GM23338 (cell line): ENCODE measurements around the gene TFEB. TPM values are rescaled to one million over a fixed set of nuclear protein-coding genes. Genes with fewer than 3 reads are reported as not detected.

Source experiments
- ATAC-seq: fragments of 200-7000 bp; cut with Tn5 transposase; 3 replicates; pipeline ENCODE4 v1.9.1; 2020
- DNase-seq: peaks from one replicate; pipeline ENCODE4 v3.0.0-alpha.2; 2015; ENCODE audit warnings: low spot score
- H2AFZ ChIP-seq: fragments of 200-600 bp; sonication (generic); 2 replicates; pipeline ENCODE4 v1.8.0; 2016; ENCODE audit warnings: antibody characterized with exemption, mild to moderate bottlenecking, moderate library complexity
- H3F3A ChIP-seq: fragments of 200-600 bp; sonication (generic); replicated peaks from 2 replicates; pipeline ENCODE4 v1.8.0; 2017; ENCODE audit warnings: antibody characterized with exemption, mixed run types, low read depth
- H3K27ac ChIP-seq: fragments of 200-600 bp; sonication (generic); 2 replicates; pipeline ENCODE4 v1.6.1; 2016; ENCODE audit warnings: low read depth
- H3K27me3 ChIP-seq: fragments of 200-600 bp; sonication (generic); 2 replicates; pipeline ENCODE4 v1.8.0; 2016; ENCODE audit warnings: mild to moderate bottlenecking, mixed run types, moderate library complexity; ENCODE audit not compliant: insufficient read depth
- H3K36me3 ChIP-seq: fragments of 200-600 bp; sonication (generic); 2 replicates; pipeline ENCODE4 v1.8.0; 2016; ENCODE audit warnings: mild to moderate bottlenecking; ENCODE audit not compliant: insufficient read depth
- H3K4me1 ChIP-seq: fragments of 200-600 bp; sonication (generic); 2 replicates; pipeline ENCODE4 v1.8.0; 2016; ENCODE audit warnings: mild to moderate bottlenecking, moderate library complexity; ENCODE audit not compliant: insufficient read depth
- H3K4me2 ChIP-seq: fragments of 200-600 bp; sonication (generic); 2 replicates; pipeline ENCODE4 v1.7.1; 2017; ENCODE audit warnings: mixed run types
- H3K4me3 ChIP-seq: fragments of 200-600 bp; sonication (generic); 2 replicates; pipeline ENCODE4 v1.6.1; 2016; ENCODE audit warnings: mixed run types
- H3K79me2 ChIP-seq: fragments of 200-600 bp; sonication (generic); replicated peaks from 2 replicates; pipeline ENCODE4 v1.8.0; 2017; ENCODE audit warnings: mild to moderate bottlenecking; ENCODE audit not compliant: insufficient read depth
- H3K9me2 ChIP-seq: fragments of 200-600 bp; sonication (generic); 2 replicates; pipeline ENCODE4 v1.8.0; 2017; ENCODE audit not compliant: insufficient read depth
- H4K20me1 ChIP-seq: fragments of 200-600 bp; sonication (generic); replicated peaks from 2 replicates; pipeline ENCODE4 v1.8.0; 2017; ENCODE audit warnings: mild to moderate bottlenecking; ENCODE audit not compliant: insufficient read depth
- H3K27ac Mint-ChIP-seq: 2 replicates; pipeline ENCODE4 v1.8.0; 2020; ENCODE audit warnings: inconsistent platforms, mild to moderate bottlenecking, moderate library complexity, mixed read lengths
- H3K27me3 Mint-ChIP-seq: 3 replicates; pipeline ENCODE4 v1.8.0; 2022; ENCODE audit warnings: low read depth, mild to moderate bottlenecking, moderate library complexity, mixed read lengths, inconsistent platforms; ENCODE audit not compliant: insufficient read depth, poor library complexity
- H3K36me3 Mint-ChIP-seq: 3 replicates; pipeline ENCODE4 v1.8.0; 2021; ENCODE audit warnings: low read depth, mild to moderate bottlenecking, inconsistent platforms, moderate library complexity, mixed read lengths
- H3K4me1 Mint-ChIP-seq: 3 replicates; pipeline ENCODE4 v1.8.0; 2020; ENCODE audit warnings: mild to moderate bottlenecking, inconsistent platforms, mixed read lengths
- H3K4me3 Mint-ChIP-seq: 3 replicates; pipeline ENCODE4 v1.8.0; 2021; ENCODE audit warnings: moderate library complexity, mild to moderate bottlenecking, inconsistent platforms, mixed read lengths
- H3K9me3 Mint-ChIP-seq: 3 replicates; pipeline ENCODE4 v1.8.0; 2020; ENCODE audit warnings: moderate library complexity, mild to moderate bottlenecking, inconsistent platforms, mixed read lengths
- CREB1 ChIP-seq: fragments of 250-450 bp; sonication (Bioruptor Pico); IDR thresholded peaks from 2 replicates; pipeline ENCODE4 v1.5.0; 2020; ENCODE audit warnings: low read depth, mild to moderate bottlenecking, moderate library complexity
- CTCF ChIP-seq, 2 experiments: fragments of 200-600 bp in 1 of 2; sonication (generic) in 1 of 2; conservative IDR thresholded peaks; 2 replicates each; pipeline versions ENCODE4 v1.5.1 to v1.6.1; 2016 to 2017; ENCODE audit warnings: antibody characterized with exemption in 2 of 2, low read depth in 2 of 2, mild to moderate bottlenecking in 2 of 2, moderate library complexity in 1 of 2
- ETS1 ChIP-seq: IDR thresholded peaks from 2 replicates; pipeline ENCODE4 v1.6.1; 2016; ENCODE audit warnings: antibody characterized with exemption
- EZH2 ChIP-seq: fragments of 200-600 bp; sonication (generic); IDR thresholded peaks from one replicate; pipeline ENCODE4 v1.8.0; 2017; ENCODE audit warnings: antibody characterized with exemption, mild to moderate bottlenecking, low read depth; ENCODE audit not compliant: unreplicated experiment
- EZH2phosphoT487 ChIP-seq: fragments of 200-600 bp; sonication (generic); IDR thresholded peaks from one replicate; pipeline ENCODE4 v1.8.1; 2018; ENCODE audit warnings: antibody characterized with exemption; ENCODE audit not compliant: unreplicated experiment
- JUNB ChIP-seq: IDR thresholded peaks from one replicate; pipeline ENCODE4 v1.6.1; 2016; ENCODE audit warnings: antibody characterized with exemption; ENCODE audit not compliant: unreplicated experiment
- NANOG ChIP-seq: IDR thresholded peaks from 2 replicates; pipeline ENCODE4 v1.6.1; 2016; ENCODE audit warnings: antibody characterized with exemption, borderline replicate concordance
- POLR2AphosphoS5 ChIP-seq: IDR thresholded peaks from 2 replicates; pipeline ENCODE4 v1.6.1; 2016; ENCODE audit warnings: antibody characterized with exemption, low read depth
- REST ChIP-seq: IDR thresholded peaks from one replicate; pipeline ENCODE4 v1.6.1; 2018; ENCODE audit warnings: antibody characterized with exemption; ENCODE audit not compliant: unreplicated experiment
- STAT1 ChIP-seq: IDR thresholded peaks from one replicate; pipeline ENCODE4 v1.6.1; 2016; ENCODE audit warnings: antibody characterized with exemption; ENCODE audit not compliant: unreplicated experiment
- ZNF114 ChIP-seq: fragments of 250-450 bp; sonication (Bioruptor Pico); IDR thresholded peaks from 2 replicates; pipeline ENCODE4 v1.5.0; 2020; ENCODE audit warnings: mild to moderate bottlenecking, moderate library complexity
- polyA plus RNA-seq: library from polyadenylated mRNA; unstranded; fragments of >200 nt; fragmentation: Nextera tagmentation; extraction: Ambion mirVana; gene quantifications from 2 replicates; pipeline ENCODE4 v1.2.1, GENCODE V29; 2016
- total RNA-seq: library from RNA; depleted of rRNA; stranded (reverse); fragments of >200 nt; shearing (Covaris generic); gene quantifications from 2 replicates; pipeline ENCODE4 v1.2.3, GENCODE V29; 2014

The TFEB gene
- total and polyA plus RNA-seq, 2 experiments from 2014 or later = 1.3 to 4.3 TPM

GRCh38 chr6:41779788-41780550 is 44.6 kb upstream of the TFEB start, which contains the start of gene FRS3 (continued):
- TF ChIP-seq CTCF (conservative IDR thresholded peaks at IDR 0.05; ENCODE audit: low read depth in 2 of 2) (peak; percentile 83 to 100), EZH2phosphoT487 (no peak), STAT1 (no peak), NANOG (no peak), ETS1 (peak; percentile 70), EZH2 (no peak), REST (peak; percentile 24), JUNB (no peak), CREB1 (CRISPR knock-in tag) (peak; percentile 67)

GRCh38 chr6:41779336-41779735 is 43.9 kb upstream of the TFEB start:
- peaks cover 13% of the 10 kb centered on the region for H3K4me1 Mint-ChIP-seq
- peak; percentile 1; the same call in 2 of the 3 replicates for ATAC-seq
- H3K27me3 Mint-ChIP-seq = peaks cover 41% of the 10 kb centered on the region
- no peak for TF ChIP-seq STAT1
- no peak for TF ChIP-seq EZH2
- no peak for TF ChIP-seq POLR2AphosphoS5
- no peak for TF ChIP-seq REST
- TF ChIP-seq ZNF114 (CRISPR knock-in tag) = no peak
- no peak for TF ChIP-seq CTCF (conservative IDR thresholded peaks at IDR 0.05; ENCODE audit: low read depth in 2 of 2)
- TF ChIP-seq NANOG = no peak
- TF ChIP-seq ETS1 = no peak
- no peak for TF ChIP-seq JUNB
- TF ChIP-seq EZH2phosphoT487 = no peak
- TF ChIP-seq CREB1 (CRISPR knock-in tag) = no peak

More at GRCh38 chr6:41779336-41779735, 43.9 kb upstream of the TFEB start:
- H3F3A ChIP-seq = peaks cover 5% of the 10 kb centered on the region; the same call in 1 of the 2 replicates
- H3K9me3 Mint-ChIP-seq = no peaks in the 10 kb centered on the region
- H3K27ac ChIP-seq = no peak overlapping the region
- peak overlapping the region; percentile 11; the same call in 1 of the 2 replicates for H3K27ac Mint-ChIP-seq
- peak overlapping the region; percentile 89 for H3K4me3 Mint-ChIP-seq
- no peaks in the 10 kb centered on the region for H4K20me1 ChIP-seq
- peaks cover 7% of the 10 kb centered on the region; the same call in 1 of the 3 replicates for H3K36me3 Mint-ChIP-seq
- DNase-seq = peak; percentile 52
- H3K36me3 ChIP-seq = no peaks in the 10 kb centered on the region
- peaks cover 17% of the 10 kb centered on the region for H3K4me1 ChIP-seq
- H3K9me2 ChIP-seq = no peaks in the 10 kb centered on the region
- H3K27me3 ChIP-seq = peaks cover 45% of the 10 kb centered on the region
- peak overlapping the region; percentile 96 for H3K4me2 ChIP-seq
- H3K79me2 ChIP-seq = 0 out of 2 replicates have a peak, but pooled peaks cover 7% of the 10 kb centered on the region
- H2AFZ ChIP-seq = no peak overlapping the region
- peak overlapping the region; percentile 79 for H3K4me3 ChIP-seq
